MM.1S (cell line): ENCODE measurements around the gene GCSAM.
"Not testable (repeated sequence)": the region's sequence is repeated elsewhere in the genome, so short reads cannot be mapped to it uniquely, and the experiment has no call there.

Experiments
- DNase-seq: peaks from one replicate; pipeline ENCODE4 v3.0.0-alpha.2; 2015
- H2AFZ ChIP-seq: fragments of 300-600 bp; sonication (generic); 2 replicates; pipeline ENCODE4 v1.6.0; 2016; ENCODE audit warnings: antibody characterized with exemption, low read length
- H3F3A ChIP-seq: fragments of 300-600 bp; sonication (generic); 2 replicates; pipeline ENCODE4 v1.6.1; 2016; ENCODE audit warnings: mild to moderate bottlenecking, antibody characterized with exemption, low read length, moderate library complexity, mixed read lengths; ENCODE audit not compliant: insufficient read depth
- H3K27ac ChIP-seq: fragments of 300-600 bp; sonication (generic); 2 replicates; pipeline ENCODE4 v1.5.1; 2016; ENCODE audit warnings: mild to moderate bottlenecking, low read length
- H3K27me3 ChIP-seq: fragments of 300-600 bp; sonication (generic); replicated peaks from 2 replicates; pipeline ENCODE4 v1.6.0; 2016; ENCODE audit warnings: low read length; ENCODE audit not compliant: insufficient read depth
- H3K36me3 ChIP-seq: fragments of 300-600 bp; sonication (generic); replicated peaks from 2 replicates; pipeline ENCODE4 v1.6.1; 2016; ENCODE audit warnings: mild to moderate bottlenecking, low read length, mixed read lengths; ENCODE audit not compliant: insufficient read depth
- H3K4me1 ChIP-seq: fragments of 300-600 bp; sonication (generic); 2 replicates; pipeline ENCODE4 v1.6.1; 2016; ENCODE audit warnings: low read length, mixed read lengths
- H3K4me2 ChIP-seq: fragments of 300-600 bp; sonication (generic); 2 replicates; pipeline ENCODE4 v1.6.0; 2016; ENCODE audit warnings: low read depth, low read length
- H3K4me3 ChIP-seq: fragments of 300-600 bp; sonication (generic); 2 replicates; pipeline ENCODE4 v1.5.1; 2016; ENCODE audit warnings: low read length, mixed read lengths
- H3K79me2 ChIP-seq: fragments of 300-600 bp; sonication (generic); 2 replicates; pipeline ENCODE4 v1.6.1; 2016; ENCODE audit warnings: mixed run types, low read length, mixed read lengths
- H3K9ac ChIP-seq: fragments of 300-600 bp; sonication (generic); 2 replicates; pipeline ENCODE4 v1.6.1; 2016; ENCODE audit warnings: low read length, mixed read lengths
- H3K9me2 ChIP-seq: fragments of 300-600 bp; sonication (generic); replicated peaks from 2 replicates; pipeline ENCODE4 v1.6.1; 2016; ENCODE audit warnings: mild to moderate bottlenecking, low read length, mixed read lengths; ENCODE audit not compliant: insufficient read depth
- H3K9me3 ChIP-seq: fragments of 300-600 bp; sonication (generic); replicated peaks from 2 replicates; pipeline ENCODE4 v1.6.1; 2016; ENCODE audit warnings: mild to moderate bottlenecking, low read length, mixed read lengths; ENCODE audit not compliant: insufficient read depth
- H4K20me1 ChIP-seq: fragments of 300-600 bp; sonication (generic); 2 replicates; pipeline ENCODE4 v1.6.1; 2016; ENCODE audit warnings: mild to moderate bottlenecking, low read length, moderate library complexity, mixed read lengths; ENCODE audit not compliant: insufficient read depth
- CTCF ChIP-seq: fragments of 300-600 bp; sonication (generic); IDR thresholded peaks from 2 replicates; pipeline ENCODE4 v1.5.1; 2016; ENCODE audit warnings: antibody characterized with exemption, low read length, mixed read lengths
- EZH2 ChIP-seq: fragments of 300-600 bp; sonication (generic); optimal IDR thresholded peaks from 2 replicates; pipeline ENCODE3; 2017; ENCODE audit warnings: low read depth, mild to moderate bottlenecking, antibody characterized with exemption, low read length, mixed read lengths
- EZH2phosphoT487 ChIP-seq: fragments of 300-600 bp; sonication (generic); IDR thresholded peaks from 2 replicates; pipeline ENCODE4 v1.6.1; 2018; ENCODE audit warnings: antibody characterized with exemption, low read length

Gene GCSAM

GRCh38 chr3:112074616-112075497 lies 58.2 kb downstream of the GCSAM start:
- Histone ChIP-seq H3K4me3 (peak overlapping the region; percentile 50), H3K4me1 (peaks cover 44% of the 10 kb centered on the region), H4K20me1 (no peaks in the 10 kb centered on the region), H3K9me2 (no peaks in the 10 kb centered on the region), H3K4me2 (peak overlapping the region; percentile 91), H3K27ac (peak overlapping the region; percentile 83), H2AFZ (peak overlapping the region; percentile 43; the same call in 1 of the 2 replicates), H3F3A (peaks cover 23% of the 10 kb centered on the region), H3K9ac (peak overlapping the region; percentile 54), H3K36me3 (no peaks in the 10 kb centered on the region), H3K9me3 (no peaks in the 10 kb centered on the region), H3K27me3 (no peaks in the 10 kb centered on the region), H3K79me2 (no peaks in the 10 kb centered on the region)
- peak; percentile 88 for DNase-seq
- no peak for TF ChIP-seq EZH2
- no peak for TF ChIP-seq EZH2phosphoT487
- TF ChIP-seq CTCF = no peak

GRCh38 chr3:112074006-112074405 lies 59.0 kb downstream of the GCSAM start:
- H3K27ac ChIP-seq = peak overlapping the region; percentile 83; the same call in 1 of the 2 replicates
- no peaks in the 10 kb centered on the region for H3K79me2 ChIP-seq
- H3K9ac ChIP-seq = no peak overlapping the region
- no peaks in the 10 kb centered on the region for H3K9me3 ChIP-seq
- no peak for DNase-seq
- no peak overlapping the region for H3K4me3 ChIP-seq
- peak overlapping the region; percentile 91 for H3K4me2 ChIP-seq
- TF ChIP-seq CTCF (no peak), EZH2phosphoT487 (no peak)
- H3K9me2 ChIP-seq = no peaks in the 10 kb centered on the region
- H3F3A ChIP-seq = peaks cover 23% of the 10 kb centered on the region
- no peaks in the 10 kb centered on the region for H3K27me3 ChIP-seq
- no peaks in the 10 kb centered on the region for H4K20me1 ChIP-seq
- no peak overlapping the region for H2AFZ ChIP-seq
- no peaks in the 10 kb centered on the region for H3K36me3 ChIP-seq
- peaks cover 44% of the 10 kb centered on the region for H3K4me1 ChIP-seq

GRCh38 chr3:112072387-112073060 lies 60.5 kb downstream of the GCSAM start:
- H3K9ac ChIP-seq, H3K4me3 ChIP-seq, H3K9me3 ChIP-seq, H2AFZ ChIP-seq, H3K4me2 ChIP-seq, H3K27me3 ChIP-seq, DNase-seq, H3K27ac ChIP-seq, H3K79me2 ChIP-seq, H3K36me3 ChIP-seq, H3K9me2 ChIP-seq, H4K20me1 ChIP-seq: not testable (repeated sequence)
- peaks cover 30% of the 10 kb centered on the region for H3K4me1 ChIP-seq
- peaks cover 23% of the 10 kb centered on the region for H3F3A ChIP-seq
